LoVo (cell line): ENCODE data around the gene PTPRM.

ENCODE experiments used
- DNase-seq: peaks from one replicate; pipeline ENCODE4 v3.0.0-alpha.2; 2016; ENCODE audit warnings: low spot score

Gene PTPRM

DNA sequence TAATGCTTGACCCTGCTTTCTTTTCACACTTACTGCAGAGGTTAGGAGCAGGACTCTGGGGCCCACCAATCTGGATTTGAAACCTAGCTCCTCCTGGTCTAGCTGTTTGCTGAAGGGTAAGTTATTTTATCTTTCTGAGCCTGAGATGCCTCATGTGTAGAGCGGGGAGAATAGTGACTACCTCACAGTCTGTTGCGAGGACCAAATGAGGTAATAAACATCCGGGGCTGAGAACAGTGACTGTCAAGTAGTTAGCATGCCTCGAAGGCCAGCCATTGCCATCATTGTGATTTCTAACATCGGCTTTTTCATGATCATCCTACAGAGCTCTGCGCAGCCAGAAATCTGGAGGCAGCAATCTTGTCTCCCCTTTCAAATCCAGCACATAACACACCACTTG, 32.9 kb downstream of the PTPRM start:
- DNase-seq: no peak

GRCh38 chr18:7600528-7601245, 33.6 kb downstream of the PTPRM start:
- no peak for DNase-seq

DNA sequence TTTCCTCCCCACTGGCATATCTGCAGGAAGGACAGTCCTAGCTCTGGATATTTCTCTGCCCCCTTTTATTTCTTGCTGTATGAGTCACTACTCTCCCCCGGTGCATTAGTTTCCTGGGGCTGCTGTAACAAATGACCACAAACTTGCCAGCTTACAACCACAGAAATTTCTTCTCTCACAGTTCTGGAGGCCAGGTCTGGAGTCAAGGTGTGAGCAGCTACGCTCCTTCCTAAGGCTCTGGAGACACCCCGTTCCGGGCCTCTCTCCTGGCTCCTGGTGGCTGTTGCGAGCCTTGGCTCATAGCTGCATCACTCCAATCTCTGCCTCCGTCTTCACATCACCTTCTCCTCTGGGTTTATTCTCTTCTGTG, 34.1 kb downstream of the PTPRM start:
- no peak for DNase-seq

- DNase-seq: no peak
Observed at GRCh38 chr18:7601936-7602335, 34.8 kb downstream of the PTPRM start.

- no peak for DNase-seq
Observed at GRCh38 chr18:7603259-7604000, 36.3 kb downstream of the PTPRM start.

DNA sequence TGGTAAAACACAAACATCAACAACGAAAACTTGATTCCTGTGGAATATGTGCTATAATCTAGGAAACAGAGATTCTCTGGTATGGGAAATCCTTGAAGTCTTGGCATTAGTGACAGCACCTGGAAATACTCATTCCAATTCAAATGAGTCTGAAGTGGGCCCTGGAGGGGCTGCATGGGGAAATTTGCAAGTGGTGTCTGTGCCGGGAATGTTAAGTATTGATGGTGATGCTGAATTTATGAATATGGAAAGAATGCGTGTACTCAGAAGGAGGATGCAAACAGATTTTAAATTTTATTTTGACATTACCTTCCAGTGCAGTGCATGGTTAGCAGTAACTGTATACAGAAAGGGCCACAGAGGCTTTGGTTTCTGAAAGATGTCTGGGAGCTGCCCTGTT, 37.2 kb downstream of the PTPRM start:
- DNase-seq: no peak

GRCh38 chr18:7605705-7606104, 38.6 kb downstream of the PTPRM start:
- DNase-seq: no peak

GRCh38 chr18:7607540-7608173, 40.5 kb downstream of the PTPRM start:
- no peak for DNase-seq

DNA sequence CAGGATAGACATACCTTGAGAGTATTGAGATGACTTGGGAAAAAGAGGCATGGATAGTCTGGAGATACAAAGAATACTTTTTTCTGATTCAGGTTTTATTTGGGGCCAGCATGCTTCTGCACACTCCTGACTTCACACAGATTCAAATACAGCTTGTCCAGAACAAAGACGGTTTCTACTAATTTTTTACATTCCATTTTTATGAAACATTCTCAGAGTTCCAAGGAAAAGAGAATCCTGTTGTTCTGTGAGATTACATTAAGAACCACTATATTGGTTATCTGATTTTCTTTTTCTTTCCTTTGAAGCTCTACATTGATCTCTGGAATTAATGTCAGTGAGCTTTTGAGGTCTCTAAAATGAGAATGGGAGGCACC, 41.0 kb downstream of the PTPRM start:
- no peak for DNase-seq

DNA sequence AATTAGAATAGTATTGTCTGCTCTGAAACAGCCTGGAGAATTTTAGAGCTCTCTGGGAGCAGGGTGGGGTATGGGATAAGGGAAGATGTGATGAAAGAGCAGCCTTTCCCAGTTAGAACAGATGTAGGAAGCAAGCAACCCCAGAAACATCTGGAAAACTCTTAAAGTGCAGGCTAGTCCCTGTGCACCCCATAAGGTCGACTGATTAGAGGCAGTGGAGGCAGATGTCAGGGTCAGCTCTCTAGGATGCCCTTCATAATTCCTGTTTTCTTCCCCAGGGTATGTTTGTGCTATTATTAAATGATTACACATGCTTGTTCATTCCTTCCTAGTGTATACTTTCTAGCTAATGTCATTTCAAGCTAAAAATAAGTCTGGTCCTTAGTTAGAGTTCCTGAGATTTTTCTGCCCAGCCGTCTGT, 41.7 kb downstream of the PTPRM start:
- DNase-seq: no peak

GRCh38 chr18:7609617-7610016, 42.5 kb downstream of the PTPRM start:
- no peak for DNase-seq

GRCh38 chr18:7614042-7614441, 46.9 kb downstream of the PTPRM start:
- DNase-seq: no peak

DNA sequence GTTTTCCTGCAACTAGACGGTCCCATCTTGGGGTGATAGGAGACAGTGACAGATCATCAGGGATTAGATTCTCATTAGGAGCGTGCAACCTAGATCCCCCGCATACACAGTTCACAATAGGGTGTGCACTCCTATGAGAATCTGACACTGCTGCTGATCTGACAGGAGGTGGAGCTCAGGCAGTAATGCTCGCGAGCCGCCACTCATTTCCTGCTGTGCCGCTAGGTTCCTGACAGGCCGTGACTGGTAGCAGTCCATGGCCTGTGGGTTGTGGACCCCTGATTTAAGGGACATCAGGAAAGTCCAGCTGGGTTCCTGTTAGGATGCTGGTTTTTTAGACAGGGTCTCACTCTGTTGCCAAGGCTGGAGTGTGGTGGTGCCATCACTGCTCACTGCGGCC, 48.7 kb downstream of the PTPRM start:
- no peak for DNase-seq

- DNase-seq: no peak
Observed at GRCh38 chr18:7616661-7617060, 49.5 kb downstream of the PTPRM start.

- DNase-seq: no peak
Observed at GRCh38 chr18:7617738-7618422, 50.8 kb downstream of the PTPRM start.

GRCh38 chr18:7618891-7619442, 51.9 kb downstream of the PTPRM start:
- no peak for DNase-seq

DNA sequence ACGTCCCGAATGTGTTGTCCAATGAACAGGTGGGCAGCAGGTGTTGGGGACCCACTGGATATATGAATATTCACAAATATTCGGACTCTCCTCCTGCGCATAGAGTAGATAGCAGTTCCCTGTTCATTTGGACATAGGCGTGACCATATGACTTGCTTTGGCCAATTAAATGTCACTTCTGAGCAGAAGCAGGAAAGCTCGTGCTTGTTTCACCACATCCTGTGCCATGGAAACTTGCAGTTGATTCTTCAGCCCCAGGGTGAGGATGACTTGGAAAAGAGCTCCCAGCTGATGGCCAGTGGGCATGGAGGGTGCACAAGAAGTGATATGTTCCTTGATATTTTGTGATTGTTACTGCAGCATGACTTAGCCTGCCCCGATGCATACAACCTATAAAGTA, 52.6 kb downstream of the PTPRM start:
- DNase-seq: no peak

DNA sequence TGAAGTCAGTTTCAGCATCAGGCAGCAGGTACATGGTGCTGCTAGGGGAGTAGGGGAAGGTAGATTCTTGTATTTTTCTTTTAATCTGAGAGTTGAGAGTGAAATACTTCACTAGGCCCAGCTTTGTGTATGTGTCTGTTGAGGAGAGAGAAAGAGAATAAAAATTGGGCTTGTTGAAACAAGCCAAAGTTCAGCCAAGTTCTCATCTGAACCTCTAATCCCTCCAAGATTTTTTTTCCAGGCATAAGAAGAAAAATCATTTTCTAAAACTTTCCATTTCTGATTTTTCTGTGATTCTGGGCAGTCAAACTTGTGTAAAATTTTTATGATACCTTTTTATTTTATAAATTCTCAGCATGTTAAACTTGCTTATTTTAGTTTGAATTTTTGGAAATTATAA, 55.6 kb downstream of the PTPRM start:
- no peak for DNase-seq

DNA sequence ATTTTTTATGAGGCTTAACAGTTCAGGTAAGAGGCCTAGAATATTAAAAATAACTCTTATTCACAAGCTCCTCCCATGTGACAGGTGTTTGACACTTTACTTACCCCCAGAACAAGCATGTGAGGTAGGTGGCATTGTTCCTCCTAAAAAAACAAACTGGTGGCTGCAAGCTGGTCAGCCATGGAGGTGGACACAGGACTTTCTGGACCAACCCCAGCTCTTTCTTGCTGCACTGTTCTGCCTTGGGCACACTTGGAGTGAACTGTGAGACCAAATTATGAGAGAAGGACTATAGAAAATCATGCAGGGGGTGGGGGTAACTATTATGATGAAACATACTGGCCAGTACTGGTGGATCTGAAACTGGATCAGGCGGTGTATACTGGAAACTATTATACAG, 56.6 kb downstream of the PTPRM start:
- no peak for DNase-seq

DNA sequence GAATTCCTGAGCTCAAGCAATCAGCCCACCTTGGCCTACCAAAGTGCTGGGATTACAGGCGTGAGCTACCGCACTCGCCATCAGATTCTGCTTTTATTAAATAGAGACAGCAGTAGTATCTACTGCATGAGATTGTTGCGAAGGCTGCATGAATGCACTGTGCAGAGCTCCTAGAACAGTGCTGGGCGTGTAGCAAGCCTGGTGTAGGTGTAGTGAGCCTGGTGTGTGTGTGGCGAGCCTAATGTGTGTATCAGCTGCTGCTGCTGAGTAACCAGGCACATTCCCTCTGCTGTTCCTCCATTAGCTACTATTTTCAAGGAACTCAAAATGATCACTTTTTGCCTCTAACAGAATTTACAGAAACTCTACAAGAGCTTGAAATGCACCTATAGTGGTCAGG, 57.6 kb downstream of the PTPRM start:
- no peak for DNase-seq

DNA sequence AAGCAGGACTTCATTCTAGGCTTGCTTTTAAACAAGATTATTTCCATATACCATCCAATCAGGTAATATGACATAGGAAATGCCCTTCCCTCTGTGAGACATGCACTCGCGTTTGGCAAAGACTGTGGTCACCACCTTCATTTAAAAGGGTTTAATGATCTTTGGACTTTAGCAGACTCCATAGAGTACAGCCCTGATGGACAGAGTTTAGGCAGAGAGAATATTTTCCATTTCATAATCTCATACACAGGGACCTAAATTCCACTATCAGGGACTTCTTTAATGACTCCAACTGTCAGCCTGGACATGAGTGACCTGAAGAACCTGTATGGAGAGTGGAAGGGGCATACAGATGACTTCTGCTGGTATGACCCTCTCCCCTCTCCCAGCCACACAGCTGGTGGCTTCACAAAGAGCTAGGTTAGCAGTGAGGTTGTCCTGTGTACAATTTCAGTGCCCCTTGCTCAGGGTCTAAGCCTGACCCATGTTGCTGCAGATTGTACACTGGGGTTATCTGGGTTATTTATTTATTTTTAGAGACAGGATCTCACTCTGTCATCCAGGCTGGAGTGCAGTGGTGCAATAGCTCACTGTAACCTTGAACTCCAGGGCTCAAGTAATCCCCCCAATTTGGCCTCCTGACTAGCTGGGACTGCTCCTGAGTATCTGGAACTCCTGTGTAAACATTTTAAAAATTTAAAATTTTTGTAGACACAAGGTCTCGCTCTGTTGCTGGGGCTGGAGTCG, 59.2 kb downstream of the PTPRM start:
- DNase-seq: no peak

DNA sequence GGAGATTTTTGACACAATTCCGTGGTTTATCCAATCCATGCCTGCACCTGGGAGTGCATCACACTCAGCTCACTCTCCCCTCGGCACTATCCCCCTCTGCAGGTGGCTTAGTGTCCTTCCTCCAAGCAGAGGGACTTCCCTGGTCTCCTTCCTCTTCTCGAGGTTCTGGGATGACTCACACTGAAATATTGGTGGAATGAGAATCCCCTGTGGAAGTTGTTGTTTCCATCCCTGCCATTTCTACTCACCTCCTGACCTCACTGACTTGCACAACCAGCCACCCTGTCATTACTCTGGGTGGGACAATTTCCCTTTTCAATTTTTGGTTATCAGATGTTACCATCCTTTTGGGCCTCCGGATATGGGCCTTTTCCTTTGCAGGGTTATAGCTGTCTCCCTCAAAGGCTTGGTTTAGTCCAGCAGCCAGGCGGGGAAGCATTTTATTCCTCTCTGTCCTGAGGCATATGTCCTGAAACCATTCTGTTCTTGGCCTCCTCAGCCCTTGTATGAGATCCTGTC, 59.9 kb downstream of the PTPRM start:
- DNase-seq: no peak
